Measurements from ENCODE around the gene SMIM41.

SMIM41 gene

DNA sequence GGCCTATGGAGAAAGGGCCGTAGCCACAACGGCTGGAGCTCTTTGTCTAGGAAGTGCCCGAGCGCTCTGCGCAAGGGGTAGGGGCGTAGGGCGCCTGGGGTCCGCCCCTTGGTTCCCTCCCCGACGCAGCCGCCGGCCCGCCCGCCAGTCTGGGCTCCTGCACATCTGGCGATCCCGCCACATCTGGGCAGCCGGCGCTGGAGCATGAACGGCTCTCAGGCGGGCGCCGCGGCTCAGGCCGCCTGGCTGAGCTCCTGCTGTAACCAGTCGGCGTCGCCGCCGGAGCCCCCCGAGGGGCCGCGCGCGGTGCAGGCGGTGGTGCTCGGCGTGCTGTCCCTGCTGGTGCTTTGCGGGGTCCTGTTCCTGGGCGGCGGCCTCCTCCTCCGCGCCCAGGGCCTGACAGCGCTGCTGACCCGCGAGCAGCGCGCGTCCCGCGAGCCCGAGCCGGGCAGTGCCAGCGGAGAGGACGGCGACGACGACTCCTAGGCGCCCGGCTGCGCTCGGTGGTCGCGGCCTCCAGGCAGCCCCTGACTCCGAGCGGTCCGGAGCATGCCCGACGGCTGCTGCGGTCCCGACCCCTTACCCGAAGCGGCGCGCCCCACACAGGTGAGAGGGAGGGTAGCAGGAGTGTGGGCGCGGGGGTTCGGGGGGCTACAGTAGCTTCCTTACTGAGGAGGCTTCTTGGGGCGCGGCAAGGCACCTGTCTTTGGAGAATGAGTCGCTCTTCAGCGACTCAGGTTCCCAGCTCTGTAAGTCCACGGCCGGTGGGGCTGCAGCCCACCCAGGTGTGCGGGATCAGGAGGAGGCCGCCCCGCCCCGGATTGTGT, at the start of gene SMIM41:
TSS of gene SMIM41 (plus strand) at position 129 of the 827 bp plus-strand sequence. CDS start at position 205, 76 bp downstream.
- DNase-seq (ENCODE audit: low spot score), result no peak

DNA sequence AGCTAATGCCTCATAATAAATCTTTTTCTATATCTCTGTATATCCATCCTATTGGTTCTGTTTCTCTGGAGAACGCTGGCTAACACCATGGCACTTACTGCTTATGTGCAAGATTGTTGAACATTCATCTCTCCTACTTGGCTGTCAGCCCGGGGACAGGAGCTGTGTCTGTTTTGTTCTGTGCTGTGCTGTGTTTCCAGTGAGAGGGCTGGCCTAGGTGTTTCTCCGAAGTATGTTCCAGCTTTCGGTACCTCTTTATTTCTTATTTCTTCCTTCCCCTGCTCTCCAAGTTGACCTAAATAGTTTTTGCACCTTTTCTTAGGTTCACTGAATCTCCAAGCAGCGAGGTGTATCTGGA, 47.1 kb upstream of the SMIM41 start:
- DNase-seq (ENCODE audit: low spot score), result no peak

DNA sequence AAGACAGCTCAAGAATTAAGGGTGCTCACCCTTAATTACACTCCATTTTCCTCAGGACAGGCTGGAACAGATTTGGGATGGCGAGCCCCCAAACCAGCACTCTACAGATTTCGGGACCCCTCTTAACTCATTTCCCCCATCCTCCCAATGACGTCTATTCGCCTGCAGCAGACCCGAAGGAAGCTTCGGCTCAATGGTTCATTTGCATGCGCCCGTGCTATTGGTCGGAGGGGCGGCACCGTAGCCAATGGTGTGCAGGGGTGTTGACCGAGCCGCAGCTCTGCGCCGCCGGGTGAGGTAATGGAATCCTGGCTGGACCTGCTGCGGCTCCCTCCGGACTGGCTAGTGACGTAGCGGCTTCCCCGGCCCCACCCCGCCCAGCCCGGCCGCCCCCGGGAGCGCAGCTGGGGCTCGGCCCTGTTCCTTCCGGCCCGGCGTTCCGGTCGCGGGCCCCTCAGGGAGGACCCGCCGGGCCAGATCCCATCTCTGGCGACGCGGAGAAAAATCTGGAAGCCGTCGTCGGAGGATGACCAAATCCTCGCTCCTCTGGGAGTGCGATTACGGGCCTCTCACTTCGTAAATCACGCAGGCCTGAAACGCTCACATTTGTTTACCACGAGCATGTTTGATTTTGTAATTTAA, 46.6 kb upstream of the SMIM41 start:
- DNase-seq (ENCODE audit: low spot score), result peak; percentile 74

DNA sequence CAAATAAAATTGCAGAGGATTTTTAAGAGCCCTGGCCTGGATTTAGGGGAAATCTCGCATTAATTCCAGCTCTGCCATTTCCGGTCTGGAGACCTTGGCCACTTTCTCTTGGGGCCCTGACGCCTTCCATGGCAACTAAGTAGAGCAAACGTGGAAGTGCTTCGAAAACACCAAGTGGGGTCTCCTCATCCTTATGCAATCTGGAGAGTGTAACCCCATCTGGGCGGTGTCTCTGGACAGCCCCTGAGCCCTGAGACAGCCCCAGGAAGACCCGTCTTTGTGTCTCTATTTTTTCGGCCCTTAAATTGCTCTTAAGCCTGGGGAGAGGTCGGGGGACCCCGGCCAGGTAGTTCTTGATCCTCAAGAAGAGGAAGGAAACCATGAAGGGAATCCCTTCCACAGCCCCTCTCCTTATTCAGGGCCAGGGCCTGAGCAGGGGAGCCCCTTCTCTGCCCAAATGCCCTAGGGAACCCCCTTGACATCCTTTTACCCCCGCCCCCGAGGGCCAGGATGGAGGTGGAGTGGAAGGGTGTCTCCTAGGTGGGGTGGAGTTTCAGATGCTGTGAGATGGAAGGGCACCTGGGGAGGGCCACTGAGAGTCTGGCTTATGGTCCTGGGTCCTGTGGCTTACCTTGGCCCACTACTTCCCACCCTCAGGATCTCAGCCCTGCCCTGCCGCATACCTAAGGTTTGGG, 45.9 kb upstream of the SMIM41 start:
- no peak for DNase-seq (ENCODE audit: low spot score)

DNA sequence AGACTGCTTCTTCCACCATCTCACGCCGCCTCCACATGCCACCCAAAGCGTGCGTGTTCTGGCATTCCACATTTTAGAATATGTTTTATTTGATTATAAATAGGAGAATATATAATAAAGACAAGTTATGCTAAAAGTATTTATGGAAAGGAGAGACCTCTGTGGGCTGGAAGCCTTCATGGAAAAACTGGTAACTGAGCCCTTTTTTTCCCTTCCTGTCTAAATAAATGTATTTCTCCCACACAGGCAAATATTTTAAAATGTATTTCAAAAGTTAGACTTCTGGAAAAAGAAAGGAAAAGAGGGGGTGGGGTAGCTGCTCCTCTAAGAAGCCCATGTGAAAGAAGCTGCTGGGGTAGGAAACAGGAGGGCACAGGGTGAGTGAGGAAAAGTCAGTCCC, 44.3 kb upstream of the SMIM41 start:
- no peak for DNase-seq (ENCODE audit: low spot score)

DNA sequence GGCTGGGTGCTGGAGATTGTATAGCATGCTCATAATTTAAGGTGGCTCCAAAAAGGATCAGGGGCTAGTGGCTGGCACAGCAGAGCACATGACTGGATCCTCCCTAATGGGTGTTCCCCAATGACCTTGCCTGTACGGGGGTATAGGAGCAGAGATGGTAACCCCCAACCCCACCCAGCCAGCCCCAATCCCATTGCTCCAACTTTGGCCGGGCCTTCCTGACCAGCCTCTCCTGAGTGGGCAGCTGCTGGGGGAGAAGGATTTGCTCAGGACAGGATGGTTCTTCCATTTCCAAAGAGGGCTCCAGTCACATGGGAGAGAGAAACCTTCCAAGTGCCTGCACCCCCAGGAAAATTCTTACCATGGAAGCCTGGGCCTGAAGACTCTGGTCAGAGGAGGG, 43.6 kb upstream of the SMIM41 start:
- DNase-seq (ENCODE audit: low spot score), result no peak

DNA sequence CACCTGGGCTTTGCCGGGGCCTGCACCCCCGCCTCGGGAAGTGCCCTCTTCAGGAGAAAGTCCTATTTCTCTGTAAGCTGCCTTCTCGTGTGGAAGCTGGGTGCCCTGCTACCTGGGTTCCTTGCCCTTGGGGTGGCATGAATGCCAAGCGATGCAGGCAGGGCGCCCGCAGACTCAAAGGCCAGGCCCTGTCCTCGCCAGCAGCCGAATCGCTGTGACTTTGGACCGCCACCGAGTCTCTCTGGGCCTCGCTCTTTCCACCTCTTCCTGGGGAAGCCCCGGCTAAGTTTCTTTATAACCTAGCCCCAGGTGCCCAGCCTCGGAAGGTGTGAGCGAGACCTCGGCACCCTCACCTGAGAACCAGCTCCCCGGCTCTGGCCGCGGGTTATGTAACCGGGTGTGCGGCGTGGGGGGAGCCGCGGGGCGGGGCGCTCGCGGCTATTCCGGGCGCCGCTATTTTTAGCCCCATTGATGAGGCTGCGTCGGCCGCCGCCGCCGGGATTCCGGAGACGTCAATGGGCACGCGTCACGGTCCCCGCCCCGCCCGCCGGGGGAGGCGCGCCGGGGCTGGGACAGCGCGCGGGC, 42.8 kb upstream of the SMIM41 start:
- DNase-seq (ENCODE audit: low spot score), result no peak

DNA sequence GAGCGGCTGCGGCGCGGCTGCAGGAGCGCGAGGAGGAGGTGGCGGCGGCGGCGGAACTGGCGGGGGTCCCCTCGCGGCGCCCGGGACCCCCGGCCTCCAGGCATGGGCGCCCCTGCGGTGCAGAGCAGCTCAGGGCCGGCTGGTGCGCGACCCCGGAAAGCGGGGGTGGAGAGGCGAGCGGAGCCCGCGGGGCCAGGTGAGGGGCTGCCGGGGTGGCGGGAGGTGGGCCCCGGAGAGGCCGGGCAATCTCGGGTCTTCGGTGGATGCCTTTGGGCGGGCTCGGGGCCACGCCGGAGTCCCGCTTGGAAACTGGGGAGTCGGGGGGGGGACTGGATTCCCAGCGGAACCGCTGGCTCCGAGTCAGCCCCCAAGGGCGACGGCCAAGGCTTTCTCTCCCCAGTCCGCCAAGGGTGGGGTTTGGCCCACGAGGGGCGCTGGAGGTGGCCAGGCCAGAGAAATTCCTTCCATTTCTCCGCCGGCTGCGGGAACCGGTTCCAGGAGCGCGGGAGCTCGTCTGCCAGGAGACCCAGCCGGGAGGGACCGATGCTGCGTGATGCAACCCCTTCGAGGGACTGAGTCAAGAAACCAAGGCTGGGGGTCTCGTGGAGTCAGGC, 42.1 kb upstream of the SMIM41 start:
- DNase-seq (ENCODE audit: low spot score), result no peak

DNA sequence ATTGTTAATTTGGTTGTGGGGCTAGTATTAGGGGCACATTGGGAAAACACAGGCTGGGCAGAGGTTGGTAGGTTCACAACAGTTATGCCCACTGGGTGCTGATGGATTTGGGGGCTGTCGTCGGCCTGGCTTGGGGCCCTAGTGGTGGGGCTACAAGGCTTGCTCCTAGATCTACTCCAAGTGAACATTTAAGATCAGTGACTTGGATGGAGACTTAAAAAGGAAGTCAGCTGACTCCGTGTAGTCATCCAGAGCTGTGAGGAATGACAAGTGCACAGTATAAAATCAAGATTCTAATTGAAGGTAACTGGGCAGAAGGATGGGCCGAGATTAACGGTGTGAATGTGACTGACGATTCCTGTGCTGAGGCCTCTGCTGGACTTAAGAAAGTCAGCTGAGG, 41.1 kb upstream of the SMIM41 start:
- DNase-seq (ENCODE audit: low spot score), result no peak

DNA sequence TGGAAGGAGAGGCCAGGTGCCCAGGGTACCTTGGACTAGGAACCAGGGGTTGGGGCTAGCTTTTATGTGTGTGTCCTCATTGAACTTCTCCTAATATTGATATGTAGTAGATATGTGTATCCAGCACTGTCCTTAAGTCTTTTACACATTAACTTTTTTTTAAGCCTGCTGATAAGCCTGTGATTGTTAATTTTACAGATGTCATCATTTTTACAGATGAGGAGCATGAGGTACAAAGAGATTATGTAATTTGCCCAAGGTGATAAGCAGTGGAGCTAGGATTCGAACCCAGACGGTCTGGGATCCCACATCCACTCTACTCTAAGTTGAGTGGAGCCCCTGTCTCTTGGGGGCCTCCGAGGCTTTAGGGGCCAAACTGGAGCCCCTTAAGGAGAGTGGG, 38.5 kb upstream of the SMIM41 start:
- DNase-seq (ENCODE audit: low spot score), result no peak

DNA sequence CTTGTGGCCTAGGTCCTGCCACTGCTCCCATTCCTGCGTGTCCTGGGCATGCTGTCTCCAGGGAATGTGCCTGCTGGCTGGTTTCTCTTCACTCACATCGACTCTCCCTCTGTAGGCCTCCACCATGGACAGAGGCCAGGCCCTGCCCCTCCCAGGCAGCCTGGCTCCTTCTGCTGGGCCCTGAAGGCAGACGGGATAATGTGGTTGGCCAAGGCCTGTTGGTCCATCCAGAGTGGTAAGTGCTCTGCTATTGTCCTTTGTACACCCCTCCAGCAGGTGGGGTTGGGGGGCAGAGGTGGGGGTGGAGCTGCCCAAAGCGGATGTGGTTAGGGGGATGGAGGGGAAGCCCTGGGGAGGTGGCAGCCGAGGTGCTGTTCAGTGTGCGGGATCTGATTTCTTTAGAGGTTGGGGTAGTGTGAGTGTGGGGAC, 37.8 kb upstream of the SMIM41 start:
- no peak for DNase-seq (ENCODE audit: low spot score)

DNA sequence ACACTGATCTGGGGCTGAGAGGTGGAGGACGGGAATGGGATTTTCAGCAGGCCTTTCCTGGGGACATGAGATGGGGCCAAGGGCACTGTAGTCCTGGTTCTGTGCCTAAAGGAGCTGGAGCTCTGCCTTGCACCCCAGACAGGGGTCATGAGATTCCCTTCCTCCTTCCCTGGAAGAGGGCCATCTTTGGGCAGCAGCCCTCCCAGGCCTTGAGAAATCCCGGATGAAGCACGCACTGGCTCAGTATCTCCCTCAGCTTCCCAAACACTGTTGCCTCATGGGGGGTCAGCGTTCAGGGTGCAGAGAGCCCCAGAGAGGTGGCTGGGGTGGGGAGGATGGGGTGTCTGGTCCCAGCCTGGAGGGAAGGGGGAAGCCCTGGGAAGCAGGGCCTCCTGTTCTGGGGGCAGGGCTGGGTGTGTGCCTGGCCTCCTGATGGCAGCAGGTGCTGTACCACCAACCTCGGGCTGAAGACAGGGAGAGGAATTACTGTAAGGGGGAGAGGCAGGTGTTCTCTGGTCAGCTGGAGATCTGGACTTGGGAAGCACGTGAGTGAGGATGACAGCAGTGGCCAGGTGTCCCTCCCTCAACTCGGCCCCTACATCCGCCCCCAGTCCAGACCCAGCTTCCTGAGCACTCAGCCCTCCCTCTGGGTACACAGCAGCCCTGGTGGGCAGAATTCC, 36.7 kb upstream of the SMIM41 start:
- DNase-seq (ENCODE audit: low spot score), result no peak

DNA sequence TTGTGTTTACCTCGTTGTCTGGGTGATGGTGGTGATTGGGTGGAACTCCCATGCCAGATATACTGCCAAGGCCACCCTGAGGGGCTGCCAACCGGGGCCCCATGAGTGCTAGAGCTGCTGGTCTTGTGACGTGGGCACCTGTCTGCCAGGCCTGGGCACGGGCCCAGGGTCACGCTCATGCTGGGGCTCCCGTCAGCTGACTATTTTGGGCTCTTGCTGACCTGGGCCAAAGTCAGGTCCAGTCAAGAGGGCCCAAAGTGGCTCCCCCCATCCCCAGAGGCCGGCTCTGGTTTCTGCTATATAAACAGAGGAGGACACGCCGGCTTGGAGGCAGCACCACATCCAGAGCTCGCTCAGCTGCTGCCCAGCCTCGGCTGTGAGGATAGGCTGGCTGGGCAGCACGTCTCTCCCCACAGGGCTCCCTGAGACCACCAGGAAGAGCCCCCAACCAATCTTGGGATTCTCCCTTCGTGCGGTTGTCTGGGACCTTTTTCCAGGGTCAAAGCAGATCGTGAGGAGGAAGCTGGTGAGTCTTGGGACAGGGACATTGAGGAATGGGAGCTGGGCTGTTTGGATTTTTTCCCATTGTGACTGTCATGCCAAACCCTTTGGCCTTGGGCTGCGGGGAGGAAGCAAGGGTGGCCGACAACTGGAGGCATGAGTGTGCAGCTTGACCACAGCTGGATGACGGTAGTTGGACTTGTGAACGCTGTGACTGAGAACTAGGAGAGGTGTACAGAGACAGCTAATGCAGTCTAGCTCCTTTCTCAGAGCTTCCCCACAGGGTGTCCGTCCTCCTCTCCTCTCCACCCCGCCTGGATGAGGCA, 35.9 kb upstream of the SMIM41 start:
- DNase-seq (ENCODE audit: low spot score), result no peak

DNA sequence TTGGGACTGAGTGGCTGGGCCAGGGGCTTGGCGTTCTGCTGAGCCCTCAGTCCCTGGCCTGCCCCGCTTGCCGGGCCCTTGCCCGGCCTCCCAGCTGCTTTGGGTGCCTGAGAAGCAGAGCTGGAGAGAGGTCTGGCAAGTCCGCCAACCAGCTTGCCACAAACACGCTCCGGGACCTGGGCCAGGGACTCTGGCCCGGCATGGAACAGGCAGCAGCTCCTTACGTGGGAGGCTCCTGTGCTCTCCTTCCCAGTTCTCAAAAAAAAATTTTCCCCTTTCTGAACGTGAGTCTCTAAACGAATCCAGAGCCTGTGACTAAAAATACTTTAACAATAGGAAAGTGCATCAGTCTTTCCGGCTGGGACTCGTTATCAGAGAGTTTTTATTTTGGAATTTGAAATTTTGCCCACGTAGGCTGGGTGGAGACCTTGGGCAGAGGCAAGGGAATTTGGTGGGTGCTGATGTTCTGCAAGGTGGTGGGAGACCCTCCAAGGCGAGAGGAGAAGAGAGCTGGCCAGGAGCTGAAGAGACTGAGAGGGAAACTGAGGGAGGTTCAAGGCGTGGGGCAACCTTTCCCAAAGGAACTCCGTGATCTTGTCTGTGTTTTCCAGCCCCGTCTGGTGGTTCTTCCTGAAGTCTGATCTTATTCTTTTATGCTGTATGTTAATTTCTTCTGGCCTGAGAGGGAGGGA, 35.1 kb upstream of the SMIM41 start:
- no peak for DNase-seq (ENCODE audit: low spot score)

DNA sequence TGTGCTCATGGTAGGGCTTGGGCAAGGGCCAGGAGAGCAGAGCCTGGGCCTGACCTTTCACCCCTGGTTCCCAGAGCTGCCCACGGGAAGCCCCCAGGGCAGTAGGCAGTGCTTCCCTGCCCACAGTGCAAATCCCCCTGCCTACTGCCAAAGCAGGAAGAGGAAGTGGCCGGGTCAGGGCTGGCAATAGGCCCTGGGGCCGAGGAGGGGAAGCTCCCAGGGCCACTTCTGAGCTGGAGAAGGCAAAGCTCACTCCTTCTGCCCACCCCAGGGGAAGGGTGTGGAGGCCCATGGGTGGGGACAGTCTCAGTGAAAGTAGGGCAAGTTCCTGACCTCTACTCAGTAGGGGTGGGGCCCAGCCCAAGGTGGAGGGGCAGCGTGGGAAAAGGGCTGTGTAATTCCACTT, 33.7 kb upstream of the SMIM41 start:
- no peak for DNase-seq (ENCODE audit: low spot score)

DNA sequence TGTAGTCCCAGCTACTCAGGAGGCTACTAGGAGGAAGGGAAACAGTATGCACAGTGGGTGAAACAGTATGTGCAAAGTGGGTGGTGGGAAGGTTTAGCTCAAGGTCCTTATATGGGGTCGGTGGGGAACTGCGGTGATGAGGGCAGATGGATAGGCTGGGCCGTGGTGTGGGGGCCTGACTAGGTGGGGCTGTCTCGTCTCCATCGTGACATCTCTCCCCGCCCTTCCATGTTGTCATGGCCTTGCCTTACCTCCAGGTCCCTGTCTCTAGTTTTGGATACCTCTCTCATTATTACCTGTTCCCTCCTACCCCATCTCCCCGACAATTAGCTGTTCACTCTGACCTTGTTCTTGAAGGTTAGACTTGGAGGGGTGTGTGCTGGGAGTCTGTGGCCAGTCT, 32.6 kb upstream of the SMIM41 start:
- DNase-seq (ENCODE audit: low spot score), result no peak

DNA sequence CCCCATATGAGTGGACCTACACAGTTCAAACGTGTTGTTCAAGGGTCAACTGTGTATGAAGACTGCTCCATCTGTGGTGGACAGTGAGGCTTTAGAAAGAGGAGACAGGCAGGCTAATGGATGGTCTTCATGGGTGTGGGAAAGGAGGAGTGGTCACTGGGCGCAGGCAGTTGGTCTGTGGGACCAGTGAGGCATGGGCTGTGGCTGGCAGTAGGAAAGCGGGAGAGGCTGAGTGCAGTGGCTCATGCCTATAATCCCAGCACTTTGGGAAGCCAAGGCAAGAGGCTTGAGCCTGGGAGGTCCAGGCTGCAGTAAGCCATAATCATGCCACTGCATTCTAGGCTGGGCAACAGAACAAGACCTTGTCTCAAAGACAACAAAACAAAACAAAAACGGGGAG, 30.2 kb upstream of the SMIM41 start:
- no peak for DNase-seq (ENCODE audit: low spot score)

DNA sequence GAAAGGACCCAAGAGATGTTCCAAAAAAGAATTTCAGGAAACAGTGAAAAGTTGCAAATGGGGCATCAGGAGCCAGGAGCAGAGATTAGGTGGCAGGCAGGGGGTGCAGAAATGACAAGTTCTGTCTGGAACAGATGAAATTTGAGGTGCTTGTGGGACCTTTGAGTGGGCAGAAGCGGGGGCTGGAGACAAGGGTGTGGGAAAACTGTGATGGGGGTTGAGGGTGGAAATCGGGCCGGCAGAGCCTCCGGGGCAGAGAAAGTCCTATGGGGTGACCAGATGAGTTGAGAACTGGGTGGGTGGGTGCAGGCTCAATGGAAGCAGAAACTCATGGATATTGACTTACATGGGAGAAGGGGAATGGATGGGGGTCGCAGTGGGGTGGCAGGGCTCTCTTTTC, 29.8 kb upstream of the SMIM41 start:
- no peak for DNase-seq (ENCODE audit: low spot score)

DNA sequence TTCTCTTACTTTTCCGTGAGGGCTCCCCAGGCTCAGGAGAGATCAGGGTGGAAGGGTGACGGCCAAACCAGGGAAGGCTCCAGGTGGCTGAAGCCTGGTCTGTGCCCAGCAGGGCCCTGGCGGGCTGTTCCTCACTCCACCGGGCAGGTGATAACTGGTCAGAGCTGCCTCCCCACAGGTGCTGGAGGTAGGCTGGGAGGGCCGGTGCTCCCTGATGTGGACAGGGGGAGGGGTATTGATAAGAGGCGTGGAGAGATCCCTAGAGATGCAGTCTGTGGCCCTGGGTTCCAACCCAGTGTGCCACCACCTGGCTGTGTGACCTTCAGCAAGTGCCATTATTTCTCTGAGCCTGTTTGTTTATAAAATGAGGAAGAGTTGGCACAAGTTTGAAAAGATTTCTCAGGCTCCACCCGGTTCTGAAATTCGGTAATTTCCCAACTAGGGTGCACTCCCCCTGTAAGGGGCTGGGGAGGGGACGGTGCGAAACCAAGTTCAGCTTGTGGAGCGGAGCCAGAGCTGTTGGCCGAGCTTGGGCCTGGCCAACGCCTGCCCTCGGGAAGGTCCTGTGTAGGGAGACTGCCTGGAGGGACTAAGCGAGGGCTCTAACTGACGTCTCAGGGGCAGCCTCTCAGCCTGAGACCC, 29.3 kb upstream of the SMIM41 start:
- DNase-seq (ENCODE audit: low spot score), result no peak

All from hematopoietic multipotent progenitor cell treated with erythropoietin and hydrocortisone succinate and interleukin-3 and kit ligand, for 17 days (in vitro differentiated cells).